ENCODE data around the gene UBE2L5.

The UBE2L5 gene

GRCh38 chr13:30473675-30474074, 51.4 kb downstream of the UBE2L5 start:
- H3K4me3 ChIP-seq (ENCODE audit: low read length): no peak overlapping the region
- TF ChIP-seq, protein P1, sequence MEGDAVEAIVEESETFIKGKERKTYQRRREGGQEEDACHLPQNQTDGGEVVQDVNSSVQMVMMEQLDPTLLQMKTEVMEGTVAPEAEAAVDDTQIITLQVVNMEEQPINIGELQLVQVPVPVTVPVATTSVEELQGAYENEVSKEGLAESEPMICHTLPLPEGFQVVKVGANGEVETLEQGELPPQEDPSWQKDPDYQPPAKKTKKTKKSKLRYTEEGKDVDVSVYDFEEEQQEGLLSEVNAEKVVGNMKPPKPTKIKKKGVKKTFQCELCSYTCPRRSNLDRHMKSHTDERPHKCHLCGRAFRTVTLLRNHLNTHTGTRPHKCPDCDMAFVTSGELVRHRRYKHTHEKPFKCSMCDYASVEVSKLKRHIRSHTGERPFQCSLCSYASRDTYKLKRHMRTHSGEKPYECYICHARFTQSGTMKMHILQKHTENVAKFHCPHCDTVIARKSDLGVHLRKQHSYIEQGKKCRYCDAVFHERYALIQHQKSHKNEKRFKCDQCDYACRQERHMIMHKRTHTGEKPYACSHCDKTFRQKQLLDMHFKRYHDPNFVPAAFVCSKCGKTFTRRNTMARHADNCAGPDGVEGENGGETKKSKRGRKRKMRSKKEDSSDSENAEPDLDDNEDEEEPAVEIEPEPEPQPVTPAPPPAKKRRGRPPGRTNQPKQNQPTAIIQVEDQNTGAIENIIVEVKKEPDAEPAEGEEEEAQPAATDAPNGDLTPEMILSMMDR (IDR thresholded peaks at IDR 0.05; ENCODE audit: insufficient read depth, low read depth, low read length, missing control alignments): no peak
- DNase-seq (ENCODE audit: low read depth): no peak

DNA sequence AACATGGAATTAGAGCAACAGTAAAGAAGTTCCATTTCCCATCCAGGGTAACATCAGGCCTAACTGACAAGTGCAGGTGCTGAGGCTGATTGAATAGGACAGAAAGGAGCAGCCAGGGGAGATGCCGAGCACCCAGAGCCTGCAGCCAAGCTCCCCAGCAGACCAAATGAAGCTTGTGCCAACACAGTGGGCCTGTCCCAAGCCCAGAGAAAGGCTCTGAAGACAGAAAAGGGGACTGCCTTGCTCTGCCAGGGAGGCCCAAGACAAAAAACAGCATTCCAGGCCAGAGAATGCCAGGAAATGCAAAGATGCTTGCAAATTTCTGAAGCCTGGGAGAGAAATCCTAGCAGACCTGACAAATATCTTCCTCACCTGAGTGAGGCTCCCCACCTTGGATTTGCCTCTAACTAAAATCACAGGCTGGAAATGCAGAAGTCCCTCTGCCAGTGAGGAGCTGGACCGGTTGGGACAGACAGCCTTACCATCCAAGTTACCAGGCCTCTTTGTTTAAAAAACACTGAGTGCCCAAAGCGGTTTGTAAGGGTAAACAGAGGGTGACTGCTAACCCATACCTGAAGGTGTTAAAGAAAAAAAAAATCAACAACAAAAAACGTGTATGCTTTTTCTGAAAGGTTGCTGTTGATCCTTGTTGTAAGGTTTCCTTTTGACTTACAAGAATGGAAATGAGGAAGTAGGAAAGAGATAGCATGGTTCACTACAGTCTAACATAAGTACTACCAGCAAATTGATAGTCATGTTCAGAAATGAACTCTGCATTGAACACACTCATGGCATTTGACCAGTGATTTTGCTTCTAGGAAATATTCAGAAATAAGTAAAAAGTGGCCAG, 55.3 kb downstream of the UBE2L5 start:
- no peak for DNase-seq (ENCODE audit: low read depth)
- TF ChIP-seq, protein P1 (IDR thresholded peaks at IDR 0.05; ENCODE audit: insufficient read depth, low read depth, low read length, missing control alignments): no peak

More for the DNA sequence above, 55.3 kb downstream of the UBE2L5 start:
- no peak overlapping the region for H3K4me3 ChIP-seq (ENCODE audit: low read length)
